Tibial artery (tissue), 4 donors: Measurements from ENCODE around the gene SMIM24.
"Not testable (repeated sequence)": the region's sequence is repeated elsewhere in the genome, so short reads cannot be mapped to it uniquely, and the experiment has no call there.

Experiments used
- DNase-seq, 2 donors: peaks; one replicate each; pipeline ENCODE4 v3.0.0-alpha.2; 2019
- H3K27ac ChIP-seq, 2 donors: fragments of 200-600 bp; sonication (generic) in 1 of 2; 1 replicate in 1 of 2; 2 replicates in 1 of 2; pipeline ENCODE4 v1.5.1; 2018 to 2019; ENCODE audit warnings: mild to moderate bottlenecking in 1 of 2
- H3K27me3 ChIP-seq, 2 donors: fragments of 200-600 bp; sonication (generic) in 1 of 2; one replicate each; pipeline versions ENCODE4 v1.5.1 to v1.6.0; 2016 to 2019
- H3K36me3 ChIP-seq, 3 donors: fragments of 200-600 bp; sonication (generic) in 2 of 3; one replicate each; pipeline ENCODE4 v1.5.1; 2016 to 2019; ENCODE audit warnings: mild to moderate bottlenecking in 2 of 3
- H3K4me1 ChIP-seq, 4 donors: fragments of 200-600 bp; sonication (generic) in 2 of 4; 1 replicate in 3 of 4; 2 replicates in 1 of 4; pipeline ENCODE4 v1.5.1; 2016 to 2019
- H3K4me3 ChIP-seq, 2 donors: fragments of 200-600 bp; sonication (generic) in 1 of 2; 1 replicate in 1 of 2; 2 replicates in 1 of 2; pipeline ENCODE4 v1.5.1; 2018 to 2019; ENCODE audit warnings: mild to moderate bottlenecking in 2 of 2
- H3K9me3 ChIP-seq, 3 donors: fragments of 200-600 bp; sonication (generic) in 1 of 3; one replicate each; pipeline ENCODE4 v1.5.1; 2016 to 2019
- CTCF ChIP-seq, 2 experiments: fragments of 200-600 bp in 1 of 2; fragments of 450-650 bp in 1 of 2; IDR thresholded peaks; one replicate each; pipeline ENCODE4 v1.5.1; 2017 to 2019; ENCODE audit warnings: antibody characterized with exemption in 2 of 2, mild to moderate bottlenecking in 1 of 2, moderate library complexity in 1 of 2
- intact Hi-C: fragments of 100-400 bp; cut with DNase I; formaldehyde crosslinking; loops from one replicate; pipeline ENCODE4 v1.15.0; 2023; ENCODE audit warnings: low total_unique reads

Gene SMIM24

GRCh38 chr19:3453840-3454239 lies 26.5 kb downstream of the SMIM24 start:
- no peak for TF ChIP-seq CTCF (IDR thresholded peaks at IDR 0.05)
- no peak overlapping the region for H3K4me3 ChIP-seq
- intact Hi-C loops, result no loop called here
- H3K9me3 ChIP-seq, result no peaks in the 10 kb centered on the region
- H3K27me3 ChIP-seq, result no peaks in the 10 kb centered on the region
- peaks cover 45 to 84% (median 71%) of the 10 kb centered on the region in 3 donors for H3K36me3 ChIP-seq
- peaks cover 9 to 51% (median 38%) of the 10 kb centered on the region in 4 donors for H3K4me1 ChIP-seq
- peak overlapping the region; percentile 88 to 93 for H3K27ac ChIP-seq
- DNase-seq, result no peak

- H3K4me3 ChIP-seq, H3K27me3 ChIP-seq, H3K9me3 ChIP-seq, intact Hi-C loops, DNase-seq: not testable (repeated sequence)
- H3K4me1 ChIP-seq, result peaks cover 5 to 41% (median 29%) of the 10 kb centered on the region in 4 donors
- peaks cover 47 to 94% (median 80%) of the 10 kb centered on the region in 3 donors for H3K36me3 ChIP-seq
- peak overlapping the region; percentile 88 to 93 for H3K27ac ChIP-seq
These were observed 27.4 kb downstream of the SMIM24 start for GRCh38 chr19:3452942-3453214.

DNA sequence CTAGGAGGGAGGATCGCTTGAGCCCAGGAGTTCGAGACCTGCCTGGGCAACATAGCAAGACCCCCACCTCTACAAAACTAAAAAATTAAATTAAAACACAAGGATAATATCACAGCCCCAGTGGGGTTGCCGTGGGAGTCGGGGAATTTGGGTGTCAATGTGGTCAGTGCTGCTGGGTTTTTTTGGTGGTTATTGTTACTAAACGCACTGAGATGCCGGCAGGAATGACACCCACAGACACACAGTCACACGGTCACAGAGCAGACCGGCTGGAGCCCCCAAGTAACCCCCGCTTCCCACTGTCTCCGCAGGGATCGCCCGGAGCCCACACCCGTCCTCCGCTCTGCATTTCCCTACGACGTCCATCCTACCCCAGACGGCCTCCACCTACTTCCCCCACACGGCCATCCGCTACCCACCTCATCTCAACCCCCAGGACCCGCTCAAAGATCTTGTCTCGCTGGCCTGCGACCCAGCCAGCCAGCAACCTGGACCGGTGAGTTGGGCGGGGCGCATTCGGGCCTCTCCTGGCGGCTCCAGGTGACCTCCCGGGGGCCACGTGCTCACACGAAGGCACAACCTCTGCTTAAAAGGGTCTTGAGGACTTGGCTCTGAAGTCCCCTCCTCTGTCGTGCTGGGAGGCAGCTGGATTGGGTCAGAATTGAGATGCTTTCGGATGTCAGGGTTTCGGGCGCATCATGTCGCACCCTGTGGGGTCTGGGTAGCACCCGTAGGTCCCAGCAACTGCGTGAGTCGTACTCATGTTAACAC lies 28.0 kb downstream of the SMIM24 start:
- no peak for DNase-seq
- H3K9me3 ChIP-seq, result no peaks in the 10 kb centered on the region
- H3K27ac ChIP-seq, result peak overlapping the region; percentile 88 to 93
- peaks cover 47 to 99% (median 84%) of the 10 kb centered on the region in 3 donors for H3K36me3 ChIP-seq
- H3K4me3 ChIP-seq, result no peak overlapping the region
- intact Hi-C loops, result no loop called here
- H3K4me1 ChIP-seq, result peaks cover 5 to 36% (median 23%) of the 10 kb centered on the region in 4 donors
- no peaks in the 10 kb centered on the region for H3K27me3 ChIP-seq
- TF ChIP-seq CTCF (IDR thresholded peaks at IDR 0.05), result no peak

DNA sequence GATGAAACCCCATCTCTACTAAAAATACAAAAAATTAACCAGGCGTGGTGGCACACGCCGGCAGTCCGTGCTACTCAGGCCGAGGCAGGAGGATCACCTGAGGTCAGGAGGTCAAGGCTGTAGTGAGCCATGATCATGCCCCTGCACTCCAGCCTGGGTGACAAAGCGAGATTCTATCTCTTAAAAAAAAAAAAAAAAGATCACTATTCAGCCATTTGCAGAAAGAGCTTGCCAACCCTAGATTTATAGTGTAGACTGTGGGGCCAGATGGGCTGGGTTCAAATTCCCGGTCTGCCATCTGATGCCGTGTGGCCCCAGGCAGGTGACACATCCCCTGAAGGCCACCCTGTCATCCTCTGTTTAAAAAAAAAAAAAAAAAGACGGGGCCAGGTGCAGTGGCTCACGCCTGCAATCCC lies 28.9 kb downstream of the SMIM24 start:
- DNase-seq, result no peak
- peaks cover 5 to 27% (median 16%) of the 10 kb centered on the region in 4 donors for H3K4me1 ChIP-seq
- intact Hi-C loops, result no loop called here
- H3K27me3 ChIP-seq, result no peaks in the 10 kb centered on the region
- no peaks in the 10 kb centered on the region for H3K9me3 ChIP-seq
- H3K36me3 ChIP-seq, result peaks cover 44 to 96% (median 80%) of the 10 kb centered on the region in 3 donors
- peak overlapping the region; percentile 88 to 93 for H3K27ac ChIP-seq
- H3K4me3 ChIP-seq, result no peak overlapping the region
- TF ChIP-seq CTCF (IDR thresholded peaks at IDR 0.05), result no peak

GRCh38 chr19:3450796-3451411 lies 29.4 kb downstream of the SMIM24 start:
- peaks cover 45 to 96% (median 80%) of the 10 kb centered on the region in 3 donors for H3K36me3 ChIP-seq
- peaks cover 5 to 27% (median 15%) of the 10 kb centered on the region in 4 donors for H3K4me1 ChIP-seq
- H3K9me3 ChIP-seq, result no peaks in the 10 kb centered on the region
- DNase-seq, result peak; percentile 91 to 96
- intact Hi-C loops, result no loop called here
- TF ChIP-seq CTCF (IDR thresholded peaks at IDR 0.05), result no peak
- H3K27ac ChIP-seq, result peak overlapping the region; percentile 88 to 93
- no peak overlapping the region for H3K4me3 ChIP-seq
- H3K27me3 ChIP-seq, result no peaks in the 10 kb centered on the region

DNA sequence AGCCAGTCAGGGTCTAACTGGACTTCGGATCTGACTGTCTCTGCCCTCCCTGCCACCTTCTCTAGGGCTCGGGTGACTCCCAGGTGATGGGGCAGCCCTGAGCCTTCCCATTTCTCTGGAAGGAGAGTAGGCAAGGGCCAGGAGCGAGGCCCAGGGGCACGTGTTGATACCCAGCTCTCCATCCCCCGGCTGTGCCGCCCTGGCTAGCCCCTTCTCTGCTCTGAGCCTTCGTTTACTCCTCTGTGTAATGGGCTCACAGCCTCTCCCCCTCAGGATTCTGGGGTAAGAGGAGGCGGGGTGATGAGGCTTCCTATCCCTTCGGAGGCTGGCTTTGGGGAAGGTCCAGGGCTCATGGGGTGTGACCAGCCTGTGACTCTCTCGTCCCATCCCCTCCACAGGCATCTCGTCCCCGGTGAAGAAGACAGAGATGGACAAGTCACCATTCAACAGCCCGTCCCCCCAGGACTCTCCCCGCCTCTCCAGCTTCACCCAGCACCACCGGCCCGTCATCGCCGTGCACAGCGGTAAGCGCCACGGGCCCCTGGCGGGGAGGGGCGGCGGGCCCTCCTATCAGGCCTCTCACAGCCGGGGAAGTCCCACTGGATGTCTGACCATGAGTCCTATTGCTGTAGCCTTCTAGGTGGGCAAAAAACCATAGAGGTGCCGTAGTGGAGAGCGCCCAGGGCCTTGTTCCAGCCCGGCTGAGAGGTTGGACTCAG lies 31.6 kb downstream of the SMIM24 start:
- Histone ChIP-seq H3K36me3 (peaks cover 37 to 95% (median 74%) of the 10 kb centered on the region in 3 donors), H3K27me3 (no peaks in the 10 kb centered on the region), H3K4me1 (peaks cover 5 to 44% (median 33%) of the 10 kb centered on the region in 4 donors), H3K27ac (peak overlapping the region; percentile 88 to 93), H3K4me3 (no peak overlapping the region), H3K9me3 (no peaks in the 10 kb centered on the region)
- DNase-seq, result no peak
- intact Hi-C loops, result no loop called here
- no peak for TF ChIP-seq CTCF (IDR thresholded peaks at IDR 0.05)

GRCh38 chr19:3446657-3447056 lies 33.7 kb downstream of the SMIM24 start:
- DNase-seq, H3K27me3 ChIP-seq, H3K4me3 ChIP-seq, H3K9me3 ChIP-seq, intact Hi-C loops: not testable (repeated sequence)
- peaks cover 5 to 51% (median 32%) of the 10 kb centered on the region in 4 donors for H3K4me1 ChIP-seq
- peaks cover 20 to 93% (median 64%) of the 10 kb centered on the region in 3 donors for H3K36me3 ChIP-seq
- H3K27ac ChIP-seq, result peak overlapping the region in 1 of 2 donors; percentile 45
